ENCODE measurements around the gene ITGA2B. TPM values are rescaled to one million over a fixed set of nuclear protein-coding genes. Genes with fewer than 3 reads are reported as not detected.

Gene ITGA2B
- total RNA-seq, 1 donor from 2014 or later: 0.86 TPM

DNA sequence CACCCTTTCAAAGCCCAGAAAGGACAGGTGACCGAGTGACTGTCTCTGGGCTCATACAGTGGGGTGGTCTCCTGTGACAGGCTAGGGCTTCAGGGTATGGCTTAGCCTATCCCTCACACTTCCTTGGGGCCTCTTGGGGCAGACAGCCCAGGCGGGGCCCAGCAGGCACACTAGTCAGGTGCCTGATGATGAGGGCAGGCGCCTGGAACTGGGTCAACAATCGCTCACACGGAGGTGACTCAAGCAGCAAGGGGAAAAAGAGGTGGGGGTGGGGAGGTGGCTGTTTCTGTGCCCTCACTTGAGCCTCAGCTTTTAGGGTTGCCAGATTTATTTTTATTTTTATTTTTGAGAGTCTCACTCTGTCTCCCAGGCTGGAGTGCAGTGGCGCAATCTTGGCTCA lies 50.7 kb downstream of the ITGA2B start:
- peaks cover 21% of the 10 kb centered on the region for H3K27me3 Mint-ChIP-seq (ENCODE audit: unreplicated experiment)
- no peak overlapping the region for H3K27ac Mint-ChIP-seq (ENCODE audit: unreplicated experiment)
- no peaks in the 10 kb centered on the region for H3K9me3 Mint-ChIP-seq (ENCODE audit: unreplicated experiment)
- TF ChIP-seq, protein P1, sequence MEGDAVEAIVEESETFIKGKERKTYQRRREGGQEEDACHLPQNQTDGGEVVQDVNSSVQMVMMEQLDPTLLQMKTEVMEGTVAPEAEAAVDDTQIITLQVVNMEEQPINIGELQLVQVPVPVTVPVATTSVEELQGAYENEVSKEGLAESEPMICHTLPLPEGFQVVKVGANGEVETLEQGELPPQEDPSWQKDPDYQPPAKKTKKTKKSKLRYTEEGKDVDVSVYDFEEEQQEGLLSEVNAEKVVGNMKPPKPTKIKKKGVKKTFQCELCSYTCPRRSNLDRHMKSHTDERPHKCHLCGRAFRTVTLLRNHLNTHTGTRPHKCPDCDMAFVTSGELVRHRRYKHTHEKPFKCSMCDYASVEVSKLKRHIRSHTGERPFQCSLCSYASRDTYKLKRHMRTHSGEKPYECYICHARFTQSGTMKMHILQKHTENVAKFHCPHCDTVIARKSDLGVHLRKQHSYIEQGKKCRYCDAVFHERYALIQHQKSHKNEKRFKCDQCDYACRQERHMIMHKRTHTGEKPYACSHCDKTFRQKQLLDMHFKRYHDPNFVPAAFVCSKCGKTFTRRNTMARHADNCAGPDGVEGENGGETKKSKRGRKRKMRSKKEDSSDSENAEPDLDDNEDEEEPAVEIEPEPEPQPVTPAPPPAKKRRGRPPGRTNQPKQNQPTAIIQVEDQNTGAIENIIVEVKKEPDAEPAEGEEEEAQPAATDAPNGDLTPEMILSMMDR (IDR thresholded peaks at IDR 0.05): no peak
- H3K4me3 Mint-ChIP-seq (ENCODE audit: unreplicated experiment): no peak overlapping the region
- H3K4me1 Mint-ChIP-seq (ENCODE audit: unreplicated experiment): no peaks in the 10 kb centered on the region
- H3K36me3 Mint-ChIP-seq (ENCODE audit: unreplicated experiment): no peaks in the 10 kb centered on the region
- DNase-seq (ENCODE audit: extremely low spot score, unreplicated experiment): no peak

DNA sequence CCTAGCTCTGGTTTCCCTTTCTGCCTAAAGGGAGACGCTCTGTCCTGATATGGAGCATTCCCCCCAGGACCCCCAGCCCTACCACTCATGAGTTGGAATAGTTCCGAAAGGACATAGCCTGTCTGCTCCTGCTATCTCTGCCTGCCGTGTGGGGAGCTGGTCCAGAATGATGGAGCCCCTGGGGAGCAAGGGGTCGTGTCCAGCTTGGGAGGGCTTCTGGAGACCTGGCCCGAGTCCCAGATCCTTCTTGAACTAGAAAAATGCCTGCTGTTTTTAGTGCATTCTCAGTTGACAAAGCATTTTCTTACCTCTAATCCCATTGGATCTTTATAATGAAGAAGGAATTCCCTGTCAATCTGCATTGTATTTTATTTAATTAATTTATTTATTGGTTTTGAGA lies 53.5 kb downstream of the ITGA2B start:
- TF ChIP-seq, protein P1 (IDR thresholded peaks at IDR 0.05): no peak
- no peak overlapping the region for H3K4me3 Mint-ChIP-seq (ENCODE audit: unreplicated experiment)
- no peak overlapping the region for H3K27ac Mint-ChIP-seq (ENCODE audit: unreplicated experiment)
- H3K36me3 Mint-ChIP-seq (ENCODE audit: unreplicated experiment): no peaks in the 10 kb centered on the region
- DNase-seq (ENCODE audit: extremely low spot score, unreplicated experiment): no peak
- peaks cover 16% of the 10 kb centered on the region for H3K27me3 Mint-ChIP-seq (ENCODE audit: unreplicated experiment)
- no peaks in the 10 kb centered on the region for H3K9me3 Mint-ChIP-seq (ENCODE audit: unreplicated experiment)
- peaks cover 3% of the 10 kb centered on the region for H3K4me1 Mint-ChIP-seq (ENCODE audit: unreplicated experiment)

DNA sequence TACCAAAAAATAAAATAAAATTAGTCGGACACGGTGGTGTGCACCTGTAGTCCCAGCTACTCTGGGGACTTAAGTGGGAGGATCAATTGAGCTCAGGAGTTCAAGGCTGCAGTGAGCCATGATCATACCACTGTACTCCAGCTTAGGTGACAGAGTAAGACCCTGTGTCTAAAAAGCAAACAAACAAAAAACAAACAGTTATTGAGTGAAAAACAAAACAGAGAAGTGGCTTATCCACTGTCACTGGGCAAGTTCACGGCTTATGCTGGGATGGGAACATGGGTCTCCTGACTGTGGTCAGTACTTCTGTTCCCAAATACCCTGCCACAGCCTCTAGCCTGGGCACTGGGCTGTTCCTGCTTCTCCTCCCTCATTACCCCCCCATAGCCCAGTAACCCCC lies 53.9 kb downstream of the ITGA2B start:
- H3K36me3 Mint-ChIP-seq (ENCODE audit: unreplicated experiment): no peaks in the 10 kb centered on the region
- no peak overlapping the region for H3K27ac Mint-ChIP-seq (ENCODE audit: unreplicated experiment)
- peaks cover 3% of the 10 kb centered on the region for H3K4me1 Mint-ChIP-seq (ENCODE audit: unreplicated experiment)
- TF ChIP-seq, protein P1 (IDR thresholded peaks at IDR 0.05): no peak
- no peaks in the 10 kb centered on the region for H3K9me3 Mint-ChIP-seq (ENCODE audit: unreplicated experiment)
- H3K27me3 Mint-ChIP-seq (ENCODE audit: unreplicated experiment): peaks cover 15% of the 10 kb centered on the region
- DNase-seq (ENCODE audit: extremely low spot score, unreplicated experiment): no peak
- H3K4me3 Mint-ChIP-seq (ENCODE audit: unreplicated experiment): no peak overlapping the region

DNA sequence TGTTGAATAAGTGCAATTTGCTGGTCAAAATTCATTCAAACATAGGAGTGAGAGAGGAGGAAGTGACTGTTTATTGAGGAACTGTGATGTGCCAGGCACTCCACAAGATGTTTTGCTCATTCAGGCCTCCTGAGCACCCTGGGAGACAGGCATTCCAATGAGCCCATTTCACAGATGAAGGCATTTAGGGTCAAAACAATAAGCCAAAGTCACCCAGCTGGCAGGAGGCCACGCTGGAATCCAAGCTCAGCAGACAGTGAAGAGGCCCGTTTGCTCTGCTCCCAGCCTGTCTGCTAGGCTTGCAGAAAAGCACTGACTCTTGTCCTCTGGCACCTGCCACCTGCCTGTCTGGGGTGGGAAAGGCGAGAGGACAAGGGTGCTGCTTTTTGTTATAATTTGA lies 54.7 kb downstream of the ITGA2B start:
- DNase-seq (ENCODE audit: extremely low spot score, unreplicated experiment): no peak
- no peak overlapping the region for H3K4me3 Mint-ChIP-seq (ENCODE audit: unreplicated experiment)
- H3K4me1 Mint-ChIP-seq (ENCODE audit: unreplicated experiment): peaks cover 3% of the 10 kb centered on the region
- H3K36me3 Mint-ChIP-seq (ENCODE audit: unreplicated experiment): no peaks in the 10 kb centered on the region
- H3K27me3 Mint-ChIP-seq (ENCODE audit: unreplicated experiment): peaks cover 15% of the 10 kb centered on the region
- H3K27ac Mint-ChIP-seq (ENCODE audit: unreplicated experiment): no peak overlapping the region
- H3K9me3 Mint-ChIP-seq (ENCODE audit: unreplicated experiment): no peaks in the 10 kb centered on the region
- TF ChIP-seq, protein P1 (IDR thresholded peaks at IDR 0.05): no peak

DNA sequence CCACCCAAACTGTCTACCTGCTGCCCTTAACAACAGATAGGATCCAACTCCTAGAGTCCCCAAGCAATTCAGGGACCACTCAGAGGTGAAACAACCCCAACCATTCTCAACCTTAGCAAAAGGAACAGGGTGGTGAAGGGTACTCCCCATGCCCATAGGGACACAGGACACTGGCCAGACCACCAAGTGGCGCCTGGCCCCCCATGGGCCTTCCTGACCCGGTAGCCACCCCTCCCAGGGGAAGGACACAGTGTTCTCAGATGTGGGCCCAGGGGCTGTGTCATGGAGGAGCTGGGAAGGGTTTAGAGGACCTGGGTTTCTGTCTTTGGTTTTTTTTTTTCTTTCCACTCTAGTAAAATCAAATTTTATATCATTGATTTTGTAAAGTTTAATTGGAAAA lies 55.1 kb downstream of the ITGA2B start:
- Mint-ChIP-seq H3K4me3 (ENCODE audit: unreplicated experiment) (no peak overlapping the region), H3K27ac (ENCODE audit: unreplicated experiment) (no peak overlapping the region), H3K9me3 (ENCODE audit: unreplicated experiment) (no peaks in the 10 kb centered on the region), H3K36me3 (ENCODE audit: unreplicated experiment) (no peaks in the 10 kb centered on the region), H3K4me1 (ENCODE audit: unreplicated experiment) (peaks cover 3% of the 10 kb centered on the region), H3K27me3 (ENCODE audit: unreplicated experiment) (peaks cover 15% of the 10 kb centered on the region)
- TF ChIP-seq, protein P1 (IDR thresholded peaks at IDR 0.05): no peak
- no peak for DNase-seq (ENCODE audit: extremely low spot score, unreplicated experiment)
